VCaP (cell line): ENCODE results near the gene FASTK.

Experiments used
- H3K27ac ChIP-seq: fragments of 450-650 bp; 2 replicates; pipeline ENCODE4 v1.5.1; 2017
- TF ChIP-seq, protein P1 (sequence below): fragments of 450-650 bp; conservative IDR thresholded peaks from 2 replicates; pipeline ENCODE4 v1.5.1; 2017; ENCODE audit warnings: mild to moderate bottlenecking, moderate library complexity

The FASTK gene

DNA sequence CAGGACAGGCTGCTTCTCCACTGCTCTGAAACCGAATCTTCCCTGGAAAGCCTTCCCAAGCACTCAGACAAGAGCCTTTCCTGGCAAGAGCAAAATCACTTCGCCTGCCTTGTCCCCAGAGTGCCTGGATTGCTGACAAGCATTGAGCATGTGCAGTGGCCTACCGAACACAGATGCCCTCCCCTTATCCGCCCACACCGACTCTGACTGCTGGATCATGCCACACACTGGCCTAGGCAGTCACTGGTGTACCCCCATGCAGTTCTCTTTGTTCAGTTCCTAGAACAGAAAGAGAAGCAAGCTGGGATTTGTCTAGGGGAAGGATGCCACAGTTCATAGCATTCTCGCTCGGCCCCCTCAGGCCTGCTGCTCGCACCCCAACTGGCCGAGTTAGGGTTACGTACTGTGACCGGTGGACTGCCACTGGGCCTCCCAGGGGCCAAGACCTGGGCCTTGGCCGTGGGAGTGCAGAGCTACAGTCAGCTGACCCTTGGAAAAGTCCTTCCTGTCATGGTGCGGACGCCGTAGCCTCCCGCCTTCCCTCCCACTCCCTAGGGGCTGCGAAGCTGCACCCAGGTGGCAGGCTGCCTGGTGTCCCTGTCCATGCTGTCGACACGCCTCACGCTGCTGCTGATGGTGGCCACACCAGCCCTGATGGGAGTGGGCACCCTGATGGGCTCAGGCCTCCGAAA is 45.4 kb downstream of the FASTK start:
- H3K27ac ChIP-seq: no peak overlapping the region
- TF ChIP-seq, protein P1, sequence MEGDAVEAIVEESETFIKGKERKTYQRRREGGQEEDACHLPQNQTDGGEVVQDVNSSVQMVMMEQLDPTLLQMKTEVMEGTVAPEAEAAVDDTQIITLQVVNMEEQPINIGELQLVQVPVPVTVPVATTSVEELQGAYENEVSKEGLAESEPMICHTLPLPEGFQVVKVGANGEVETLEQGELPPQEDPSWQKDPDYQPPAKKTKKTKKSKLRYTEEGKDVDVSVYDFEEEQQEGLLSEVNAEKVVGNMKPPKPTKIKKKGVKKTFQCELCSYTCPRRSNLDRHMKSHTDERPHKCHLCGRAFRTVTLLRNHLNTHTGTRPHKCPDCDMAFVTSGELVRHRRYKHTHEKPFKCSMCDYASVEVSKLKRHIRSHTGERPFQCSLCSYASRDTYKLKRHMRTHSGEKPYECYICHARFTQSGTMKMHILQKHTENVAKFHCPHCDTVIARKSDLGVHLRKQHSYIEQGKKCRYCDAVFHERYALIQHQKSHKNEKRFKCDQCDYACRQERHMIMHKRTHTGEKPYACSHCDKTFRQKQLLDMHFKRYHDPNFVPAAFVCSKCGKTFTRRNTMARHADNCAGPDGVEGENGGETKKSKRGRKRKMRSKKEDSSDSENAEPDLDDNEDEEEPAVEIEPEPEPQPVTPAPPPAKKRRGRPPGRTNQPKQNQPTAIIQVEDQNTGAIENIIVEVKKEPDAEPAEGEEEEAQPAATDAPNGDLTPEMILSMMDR: no peak

DNA sequence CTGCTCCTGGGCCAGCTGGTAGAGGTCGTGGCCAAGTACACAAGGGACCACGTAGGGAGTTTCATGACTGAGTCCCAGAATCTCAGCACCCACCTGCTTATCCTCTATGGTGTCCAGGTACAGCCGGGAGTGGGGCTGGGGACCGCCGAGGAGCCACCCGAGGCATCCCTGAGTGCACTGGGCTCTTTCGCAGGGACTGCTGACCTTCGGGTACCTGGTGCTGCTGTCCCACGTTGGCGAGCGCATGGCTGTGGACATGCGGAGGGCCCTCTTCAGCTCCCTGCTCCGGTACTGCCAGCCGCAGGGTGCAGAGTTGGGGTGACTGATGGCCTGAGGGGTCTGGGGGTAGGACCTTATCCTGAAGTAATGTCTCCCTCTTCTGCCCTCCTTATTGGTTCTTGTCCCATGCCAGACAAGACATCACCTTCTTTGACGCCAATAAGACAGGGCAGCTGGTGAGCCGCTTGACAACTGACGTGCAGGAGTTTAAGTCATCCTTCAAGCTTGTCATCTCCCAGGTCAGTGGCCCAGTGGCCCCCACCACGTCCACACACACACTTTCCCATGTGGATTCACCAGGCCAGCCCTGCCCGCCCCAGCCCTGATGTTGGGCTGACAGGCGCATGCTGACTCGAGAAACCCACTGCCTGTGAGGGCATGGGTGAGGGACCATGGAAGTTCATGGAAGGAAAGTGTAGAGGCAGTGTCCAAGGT is 46.1 kb downstream of the FASTK start:
- TF ChIP-seq, protein P1: no peak
- H3K27ac ChIP-seq: no peak overlapping the region

GRCh38 chr7:151033864-151034249 is 46.8 kb downstream of the FASTK start:
- H3K27ac ChIP-seq: no peak overlapping the region
- TF ChIP-seq, protein P1: no peak

- H3K27ac ChIP-seq: no peak overlapping the region
- TF ChIP-seq, protein P1: 0 out of 2 replicates have a peak, but pooled peaks have one; percentile 9
Observed at GRCh38 chr7:151032936-151033863, 47.4 kb downstream of the FASTK start.

GRCh38 chr7:151031011-151031410 is 49.6 kb downstream of the FASTK start:
- H3K27ac ChIP-seq: no peak overlapping the region
- TF ChIP-seq, protein P1: no peak

- TF ChIP-seq, protein P1: peak; percentile 38; the same call in 1 of the 2 replicates
- H3K27ac ChIP-seq: peak overlapping the region; percentile 80
Observed at GRCh38 chr7:151028948-151029501, 51.6 kb downstream of the FASTK start.
